Liver (tissue), 3 donors: ENCODE measurements around the gene ARL3.

Source experiments
- EGR1 ChIP-seq, 2 donors: IDR thresholded peaks; 2 replicates each; pipeline ENCODE4 v1.6.1; 2016 to 2018; ENCODE audit warnings: antibody characterized with exemption in 2 of 2, low read depth in 2 of 2
- TF ChIP-seq, protein P1 (sequence below): fragments of 150-350 bp; IDR thresholded peaks from 2 replicates; pipeline ENCODE4 v1.5.1; 2017; ENCODE audit warnings: improper control_type of control experiment, low read depth, low read length; ENCODE audit not compliant: missing input control
- TF ChIP-seq, protein P2 (sequence below): IDR thresholded peaks from 2 replicates; pipeline ENCODE4 v1.6.1; 2016; ENCODE audit warnings: antibody characterized with exemption, mild to moderate bottlenecking
- donor health status: healthy.
- donor health status: healthy.

DNA sequence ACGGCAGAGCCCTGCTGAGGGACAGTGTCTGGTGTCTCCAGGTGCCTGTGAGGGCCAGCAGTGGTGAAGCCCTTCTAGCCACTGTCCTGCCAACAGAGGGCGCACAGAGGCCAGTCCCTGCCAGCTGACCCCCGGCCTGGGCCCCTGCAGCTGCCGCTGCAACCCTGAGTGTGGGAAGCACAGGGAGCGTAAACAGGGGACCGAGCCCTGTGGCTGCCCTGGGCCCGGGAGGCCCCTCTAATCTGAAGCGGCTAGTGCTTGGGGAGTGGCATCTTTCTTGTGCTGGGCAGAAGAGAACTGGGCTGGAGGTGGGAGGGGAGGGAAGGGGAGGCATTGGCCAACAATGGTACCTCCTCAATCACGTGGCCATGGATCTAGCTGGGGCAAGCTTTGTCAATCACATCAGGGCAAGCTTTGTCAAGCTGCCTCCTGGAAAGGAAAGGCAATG is 35.3 kb downstream of the ARL3 start:
- TF ChIP-seq, protein P1, sequence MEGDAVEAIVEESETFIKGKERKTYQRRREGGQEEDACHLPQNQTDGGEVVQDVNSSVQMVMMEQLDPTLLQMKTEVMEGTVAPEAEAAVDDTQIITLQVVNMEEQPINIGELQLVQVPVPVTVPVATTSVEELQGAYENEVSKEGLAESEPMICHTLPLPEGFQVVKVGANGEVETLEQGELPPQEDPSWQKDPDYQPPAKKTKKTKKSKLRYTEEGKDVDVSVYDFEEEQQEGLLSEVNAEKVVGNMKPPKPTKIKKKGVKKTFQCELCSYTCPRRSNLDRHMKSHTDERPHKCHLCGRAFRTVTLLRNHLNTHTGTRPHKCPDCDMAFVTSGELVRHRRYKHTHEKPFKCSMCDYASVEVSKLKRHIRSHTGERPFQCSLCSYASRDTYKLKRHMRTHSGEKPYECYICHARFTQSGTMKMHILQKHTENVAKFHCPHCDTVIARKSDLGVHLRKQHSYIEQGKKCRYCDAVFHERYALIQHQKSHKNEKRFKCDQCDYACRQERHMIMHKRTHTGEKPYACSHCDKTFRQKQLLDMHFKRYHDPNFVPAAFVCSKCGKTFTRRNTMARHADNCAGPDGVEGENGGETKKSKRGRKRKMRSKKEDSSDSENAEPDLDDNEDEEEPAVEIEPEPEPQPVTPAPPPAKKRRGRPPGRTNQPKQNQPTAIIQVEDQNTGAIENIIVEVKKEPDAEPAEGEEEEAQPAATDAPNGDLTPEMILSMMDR: peak; percentile 52
- TF ChIP-seq, protein P2, sequence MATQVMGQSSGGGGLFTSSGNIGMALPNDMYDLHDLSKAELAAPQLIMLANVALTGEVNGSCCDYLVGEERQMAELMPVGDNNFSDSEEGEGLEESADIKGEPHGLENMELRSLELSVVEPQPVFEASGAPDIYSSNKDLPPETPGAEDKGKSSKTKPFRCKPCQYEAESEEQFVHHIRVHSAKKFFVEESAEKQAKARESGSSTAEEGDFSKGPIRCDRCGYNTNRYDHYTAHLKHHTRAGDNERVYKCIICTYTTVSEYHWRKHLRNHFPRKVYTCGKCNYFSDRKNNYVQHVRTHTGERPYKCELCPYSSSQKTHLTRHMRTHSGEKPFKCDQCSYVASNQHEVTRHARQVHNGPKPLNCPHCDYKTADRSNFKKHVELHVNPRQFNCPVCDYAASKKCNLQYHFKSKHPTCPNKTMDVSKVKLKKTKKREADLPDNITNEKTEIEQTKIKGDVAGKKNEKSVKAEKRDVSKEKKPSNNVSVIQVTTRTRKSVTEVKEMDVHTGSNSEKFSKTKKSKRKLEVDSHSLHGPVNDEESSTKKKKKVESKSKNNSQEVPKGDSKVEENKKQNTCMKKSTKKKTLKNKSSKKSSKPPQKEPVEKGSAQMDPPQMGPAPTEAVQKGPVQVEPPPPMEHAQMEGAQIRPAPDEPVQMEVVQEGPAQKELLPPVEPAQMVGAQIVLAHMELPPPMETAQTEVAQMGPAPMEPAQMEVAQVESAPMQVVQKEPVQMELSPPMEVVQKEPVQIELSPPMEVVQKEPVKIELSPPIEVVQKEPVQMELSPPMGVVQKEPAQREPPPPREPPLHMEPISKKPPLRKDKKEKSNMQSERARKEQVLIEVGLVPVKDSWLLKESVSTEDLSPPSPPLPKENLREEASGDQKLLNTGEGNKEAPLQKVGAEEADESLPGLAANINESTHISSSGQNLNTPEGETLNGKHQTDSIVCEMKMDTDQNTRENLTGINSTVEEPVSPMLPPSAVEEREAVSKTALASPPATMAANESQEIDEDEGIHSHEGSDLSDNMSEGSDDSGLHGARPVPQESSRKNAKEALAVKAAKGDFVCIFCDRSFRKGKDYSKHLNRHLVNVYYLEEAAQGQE: no peak
- TF ChIP-seq EGR1 (IDR thresholded peaks at IDR 0.05; ENCODE audit: low read depth in 2 of 2): no peak
